ENCODE measurements around the gene ACTN4.

DNA sequence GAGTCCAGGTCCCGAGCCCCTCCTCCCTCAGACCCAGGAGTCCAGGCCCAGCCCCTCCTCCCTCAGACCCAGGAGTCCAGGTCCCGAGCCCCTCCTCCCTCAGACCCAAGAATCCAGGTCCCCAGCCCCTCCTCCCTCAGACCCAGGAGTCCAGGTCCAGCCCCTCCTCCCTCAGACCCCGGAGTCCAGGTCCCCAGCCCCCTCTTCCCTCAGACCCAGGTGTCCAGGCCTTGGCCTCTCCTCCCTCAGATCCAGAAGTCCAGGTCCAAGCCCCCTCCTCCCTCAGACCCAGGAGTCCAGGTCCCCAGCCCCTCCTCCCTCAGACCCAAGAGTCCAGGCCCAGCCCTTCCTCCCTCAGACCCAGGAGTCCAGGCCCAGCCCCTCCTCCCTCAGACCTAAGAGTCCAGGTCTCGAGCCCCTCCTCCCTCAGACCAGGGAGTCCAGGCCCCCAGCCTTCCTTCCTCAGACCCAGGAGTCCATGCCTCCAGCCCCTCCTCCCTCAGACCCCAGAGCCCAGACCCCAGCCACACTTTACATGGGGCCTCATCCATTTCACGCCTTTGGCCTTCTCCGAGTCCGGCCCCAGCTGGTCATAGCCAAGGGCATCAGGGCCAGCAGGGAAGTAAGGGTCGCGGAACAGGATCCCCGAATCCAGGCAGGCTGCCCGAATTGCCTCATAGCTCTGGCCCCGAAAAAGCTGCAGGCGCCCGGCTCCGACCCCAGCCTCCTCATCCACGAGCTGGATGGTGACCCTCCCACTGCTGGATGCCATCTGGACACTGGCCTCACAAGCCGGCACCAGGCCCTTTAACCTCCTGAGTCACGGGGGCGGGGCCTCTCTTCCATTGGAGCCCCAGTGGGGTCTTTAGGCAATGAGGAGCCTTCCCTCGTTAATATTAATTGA is 96.2 kb downstream of the ACTN4 start:
- TF ChIP-seq, protein P1, sequence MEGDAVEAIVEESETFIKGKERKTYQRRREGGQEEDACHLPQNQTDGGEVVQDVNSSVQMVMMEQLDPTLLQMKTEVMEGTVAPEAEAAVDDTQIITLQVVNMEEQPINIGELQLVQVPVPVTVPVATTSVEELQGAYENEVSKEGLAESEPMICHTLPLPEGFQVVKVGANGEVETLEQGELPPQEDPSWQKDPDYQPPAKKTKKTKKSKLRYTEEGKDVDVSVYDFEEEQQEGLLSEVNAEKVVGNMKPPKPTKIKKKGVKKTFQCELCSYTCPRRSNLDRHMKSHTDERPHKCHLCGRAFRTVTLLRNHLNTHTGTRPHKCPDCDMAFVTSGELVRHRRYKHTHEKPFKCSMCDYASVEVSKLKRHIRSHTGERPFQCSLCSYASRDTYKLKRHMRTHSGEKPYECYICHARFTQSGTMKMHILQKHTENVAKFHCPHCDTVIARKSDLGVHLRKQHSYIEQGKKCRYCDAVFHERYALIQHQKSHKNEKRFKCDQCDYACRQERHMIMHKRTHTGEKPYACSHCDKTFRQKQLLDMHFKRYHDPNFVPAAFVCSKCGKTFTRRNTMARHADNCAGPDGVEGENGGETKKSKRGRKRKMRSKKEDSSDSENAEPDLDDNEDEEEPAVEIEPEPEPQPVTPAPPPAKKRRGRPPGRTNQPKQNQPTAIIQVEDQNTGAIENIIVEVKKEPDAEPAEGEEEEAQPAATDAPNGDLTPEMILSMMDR (IDR thresholded peaks at IDR 0.05; ENCODE audit: low read depth, low read length), result no peak
- no peak for TF ChIP-seq MYC (IDR thresholded peaks at IDR 0.05; ENCODE audit: low read depth, low read length)
- TF ChIP-seq, protein P2, sequence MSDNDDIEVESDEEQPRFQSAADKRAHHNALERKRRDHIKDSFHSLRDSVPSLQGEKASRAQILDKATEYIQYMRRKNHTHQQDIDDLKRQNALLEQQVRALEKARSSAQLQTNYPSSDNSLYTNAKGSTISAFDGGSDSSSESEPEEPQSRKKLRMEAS (IDR thresholded peaks at IDR 0.05; ENCODE audit: low read depth, low read length), result no peak

Data from NB4 (cell line).